Natural killer cell treated with Interleukin-12 subunit alpha and Interleukin-12 subunit beta and Interleukin-15 and Interleukin-18, amount 100 ng/mL, for 72 hours (primary cell): ENCODE measurements around the gene TMEM266. TPM values are rescaled to one million over a fixed set of nuclear protein-coding genes. Genes with fewer than 3 reads are reported as not detected.

Source experiments
- ATAC-seq, 2 donors: fragments of 150-1000 bp; cut with Tn5 transposase in 1 of 2; sonication (Bioruptor Pico), chemical (Tn5 transposase) in 1 of 2; 2 replicates each; pipeline ENCODE4 v1.10.0; 2021
- DNase-seq: peaks from one replicate; pipeline ENCODE4 v3.0.0; 2022; ENCODE audit warnings: low spot score
- H3K27ac Mint-ChIP-seq, 2 donors: 1 replicate in 1 of 2; 2 replicates in 1 of 2; pipeline ENCODE4 v1.8.0; 2022; ENCODE audit warnings: mixed read lengths in 2 of 2, mild to moderate bottlenecking in 1 of 2, moderate library complexity in 1 of 2
- H3K27me3 Mint-ChIP-seq, 2 donors: 1 replicate in 1 of 2; 2 replicates in 1 of 2; pipeline ENCODE4 v1.8.0; 2022; ENCODE audit warnings: mixed read lengths in 2 of 2
- H3K36me3 Mint-ChIP-seq: one replicate; pipeline ENCODE4 v1.8.0; 2022; ENCODE audit warnings: mixed read lengths
- H3K4me1 Mint-ChIP-seq, 2 donors: 1 replicate in 1 of 2; 2 replicates in 1 of 2; pipeline ENCODE4 v1.8.0; 2022; ENCODE audit warnings: low read depth in 2 of 2, mixed read lengths in 2 of 2, mild to moderate bottlenecking in 1 of 2
- H3K4me3 Mint-ChIP-seq: one replicate; pipeline ENCODE4 v1.8.0; 2022; ENCODE audit warnings: mixed read lengths
- H3K9me3 Mint-ChIP-seq: 2 replicates; pipeline ENCODE4 v1.8.0; 2022; ENCODE audit warnings: mixed read lengths
- total RNA-seq, 2 donors: library from RNA; stranded (reverse); gene quantifications; one replicate each; pipeline ENCODE4 v1.2.3, GENCODE V29; 2022

The TMEM266 gene
- total RNA-seq, 2 donors from 2014 or later = 0.24 TPM; not detected in 1

DNA sequence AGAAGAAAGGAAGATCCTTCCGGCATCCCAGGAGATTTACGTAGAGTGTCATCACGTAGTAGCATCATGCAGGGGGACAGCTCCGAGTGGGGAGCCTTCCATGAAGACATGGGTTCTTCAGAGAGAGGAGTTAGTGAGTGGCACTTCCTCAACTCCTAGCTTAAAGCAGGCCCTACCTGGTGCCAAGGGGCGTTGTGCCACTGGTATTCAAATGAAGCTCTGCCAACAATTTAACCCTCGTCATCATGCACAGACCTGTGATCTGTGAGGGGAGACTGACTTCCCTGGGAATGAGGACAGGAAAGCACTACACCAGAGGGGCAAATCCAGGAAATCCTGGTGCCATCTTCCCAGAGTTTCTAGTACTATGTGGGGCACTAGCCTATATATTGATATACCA lies 59.0 kb downstream of the TMEM266 start:
- Mint-ChIP-seq H3K4me3 (no peak overlapping the region), H3K4me1 (no peaks in the 10 kb centered on the region), H3K27me3 (peaks cover 14 to 23% of the 10 kb centered on the region in 2 donors), H3K27ac (no peak overlapping the region), H3K36me3 (no peaks in the 10 kb centered on the region), H3K9me3 (no peaks in the 10 kb centered on the region)
- ATAC-seq (no peak), DNase-seq (no peak)

DNA sequence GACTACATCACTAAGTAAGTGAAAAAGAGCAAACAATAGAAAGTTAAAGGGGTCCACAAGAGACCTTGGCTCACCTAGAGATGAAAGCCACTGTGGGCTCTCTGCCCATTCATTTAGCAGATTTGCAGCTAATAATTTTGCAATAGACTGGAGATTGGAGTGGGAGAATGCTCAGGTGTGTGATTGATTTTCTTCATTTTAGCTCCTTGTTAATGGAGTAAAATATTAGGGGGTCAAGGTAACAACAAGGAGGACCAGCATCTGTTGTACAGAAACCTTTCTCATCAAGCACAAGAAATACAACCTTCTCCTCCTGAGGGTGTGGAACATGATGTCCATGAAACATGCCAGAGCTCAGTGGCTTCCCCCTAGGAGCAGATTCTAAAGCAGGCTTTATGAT lies 63.2 kb downstream of the TMEM266 start:
- Mint-ChIP-seq H3K9me3 (no peaks in the 10 kb centered on the region), H3K4me3 (no peak overlapping the region), H3K27ac (no peak overlapping the region), H3K36me3 (no peaks in the 10 kb centered on the region), H3K27me3 (peaks cover 6 to 20% of the 10 kb centered on the region in 2 donors), H3K4me1 (no peaks in the 10 kb centered on the region)
- no peak for ATAC-seq
- DNase-seq = no peak

DNA sequence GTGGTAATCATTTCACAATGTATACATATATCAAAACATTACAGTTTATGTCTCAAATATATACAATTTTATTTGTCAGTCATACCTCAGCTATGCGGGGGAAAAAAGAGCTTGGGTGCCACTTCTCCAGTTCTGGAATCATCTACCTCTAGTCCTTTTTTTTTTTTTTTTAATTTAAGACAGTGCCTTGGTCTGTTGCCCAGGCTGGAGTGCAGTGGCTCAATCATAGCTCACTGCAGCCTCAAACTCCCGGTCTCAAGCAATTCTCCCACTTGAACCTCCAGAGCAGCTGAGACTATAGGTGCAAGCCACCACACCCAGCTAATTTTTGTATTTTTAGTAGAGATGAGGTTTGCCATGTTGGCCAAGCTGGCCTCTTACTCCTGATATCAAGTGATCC lies 67.4 kb downstream of the TMEM266 start:
- H3K27ac Mint-ChIP-seq = no peak overlapping the region
- no peak for DNase-seq
- no peak for ATAC-seq
- H3K4me3 Mint-ChIP-seq = no peak overlapping the region
- H3K27me3 Mint-ChIP-seq = peaks cover 14 to 29% of the 10 kb centered on the region in 2 donors
- H3K36me3 Mint-ChIP-seq = no peaks in the 10 kb centered on the region
- H3K4me1 Mint-ChIP-seq = no peaks in the 10 kb centered on the region
- no peaks in the 10 kb centered on the region for H3K9me3 Mint-ChIP-seq

DNA sequence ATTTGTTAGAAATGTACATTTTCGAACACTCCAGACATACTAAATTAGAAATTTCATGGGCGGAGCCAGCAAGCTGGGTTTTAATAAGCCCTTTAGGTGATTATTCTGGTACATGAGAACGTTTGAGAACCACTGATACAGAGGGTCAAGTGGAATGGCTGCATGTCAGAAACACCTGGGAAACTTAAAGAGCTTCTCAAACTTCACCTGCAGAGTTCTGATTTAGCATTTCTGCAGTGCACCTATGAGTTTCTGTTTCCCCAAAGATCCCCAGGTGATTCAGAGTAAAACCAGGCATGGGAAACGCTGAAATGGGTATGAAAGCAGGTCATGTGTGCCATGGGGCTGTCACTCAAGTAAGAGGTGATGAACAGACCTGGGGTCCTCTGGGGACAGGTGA lies 68.1 kb downstream of the TMEM266 start:
- H3K4me1 Mint-ChIP-seq = no peaks in the 10 kb centered on the region
- no peak overlapping the region for H3K27ac Mint-ChIP-seq
- no peaks in the 10 kb centered on the region for H3K9me3 Mint-ChIP-seq
- H3K27me3 Mint-ChIP-seq = peaks cover 10 to 29% of the 10 kb centered on the region in 2 donors
- no peak overlapping the region for H3K4me3 Mint-ChIP-seq
- DNase-seq = no peak
- no peaks in the 10 kb centered on the region for H3K36me3 Mint-ChIP-seq
- no peak for ATAC-seq

DNA sequence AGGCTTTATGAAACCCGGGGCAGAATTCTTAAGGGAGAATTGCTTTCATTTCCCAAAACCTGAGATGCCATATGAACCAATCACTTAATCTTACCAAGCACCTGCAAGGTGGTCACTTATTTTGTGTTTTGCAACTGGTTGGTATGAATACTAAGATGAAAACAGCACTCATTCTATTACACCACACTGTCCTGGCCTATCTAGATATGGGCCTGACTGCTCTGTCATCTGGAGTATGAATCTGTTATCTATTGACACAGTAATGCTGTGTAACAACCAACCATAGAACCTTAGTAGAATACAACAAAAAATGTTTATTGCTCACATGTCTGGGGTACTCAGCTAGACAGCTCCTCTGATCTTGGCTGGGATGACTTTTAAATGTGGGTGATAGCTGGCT lies 74.8 kb downstream of the TMEM266 start:
- Mint-ChIP-seq H3K27me3 (peaks cover 5 to 16% of the 10 kb centered on the region in 2 donors), H3K4me3 (no peak overlapping the region), H3K27ac (no peak overlapping the region)

DNA sequence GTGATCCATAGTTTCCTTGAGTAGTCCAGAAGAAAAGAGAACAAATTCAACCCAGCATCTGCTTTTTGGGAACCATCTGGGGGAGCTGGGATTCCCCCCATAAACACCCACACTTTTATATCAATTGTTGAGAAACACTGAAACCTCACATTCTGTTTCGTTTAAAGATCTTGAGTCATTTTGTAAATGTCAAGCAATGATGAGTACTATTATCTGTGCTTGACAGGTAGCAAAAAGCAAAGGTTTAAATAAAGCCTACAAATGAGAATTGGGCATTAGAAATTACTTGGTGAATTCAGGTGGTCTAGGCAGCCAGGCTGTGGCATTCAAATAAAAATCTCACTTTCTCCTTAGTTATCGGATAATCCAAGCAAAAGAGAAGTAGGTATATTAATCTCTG lies 75.7 kb downstream of the TMEM266 start:
- Mint-ChIP-seq H3K4me1 (peaks cover 0 to 6% of the 10 kb centered on the region in 2 donors), H3K36me3 (no peaks in the 10 kb centered on the region), H3K4me3 (peak overlapping the region; percentile 12), H3K27ac (no peak overlapping the region), H3K9me3 (no peaks in the 10 kb centered on the region), H3K27me3 (peaks cover 0 to 16% of the 10 kb centered on the region in 2 donors)
- DNase-seq (no peak), ATAC-seq (no peak)

More for the DNA sequence above, 74.8 kb downstream of the TMEM266 start:
- no peaks in the 10 kb centered on the region for H3K9me3 Mint-ChIP-seq
- peak in 1 of 2 donors; percentile 22 for ATAC-seq
- H3K36me3 Mint-ChIP-seq = no peaks in the 10 kb centered on the region
- no peak for DNase-seq
- peaks cover 0 to 6% of the 10 kb centered on the region in 2 donors for H3K4me1 Mint-ChIP-seq

- no peaks in the 10 kb centered on the region for H3K9me3 Mint-ChIP-seq
- ATAC-seq = no peak
- no peak for DNase-seq
- peaks cover 16 to 28% of the 10 kb centered on the region in 2 donors for H3K27me3 Mint-ChIP-seq
- H3K36me3 Mint-ChIP-seq = no peaks in the 10 kb centered on the region
- H3K4me3 Mint-ChIP-seq = no peak overlapping the region
- H3K27ac Mint-ChIP-seq = no peak overlapping the region
- peaks cover 0 to 6% of the 10 kb centered on the region in 2 donors for H3K4me1 Mint-ChIP-seq
These were observed 78.7 kb downstream of the TMEM266 start for GRCh38 chr15:76138436-76138835.

DNA sequence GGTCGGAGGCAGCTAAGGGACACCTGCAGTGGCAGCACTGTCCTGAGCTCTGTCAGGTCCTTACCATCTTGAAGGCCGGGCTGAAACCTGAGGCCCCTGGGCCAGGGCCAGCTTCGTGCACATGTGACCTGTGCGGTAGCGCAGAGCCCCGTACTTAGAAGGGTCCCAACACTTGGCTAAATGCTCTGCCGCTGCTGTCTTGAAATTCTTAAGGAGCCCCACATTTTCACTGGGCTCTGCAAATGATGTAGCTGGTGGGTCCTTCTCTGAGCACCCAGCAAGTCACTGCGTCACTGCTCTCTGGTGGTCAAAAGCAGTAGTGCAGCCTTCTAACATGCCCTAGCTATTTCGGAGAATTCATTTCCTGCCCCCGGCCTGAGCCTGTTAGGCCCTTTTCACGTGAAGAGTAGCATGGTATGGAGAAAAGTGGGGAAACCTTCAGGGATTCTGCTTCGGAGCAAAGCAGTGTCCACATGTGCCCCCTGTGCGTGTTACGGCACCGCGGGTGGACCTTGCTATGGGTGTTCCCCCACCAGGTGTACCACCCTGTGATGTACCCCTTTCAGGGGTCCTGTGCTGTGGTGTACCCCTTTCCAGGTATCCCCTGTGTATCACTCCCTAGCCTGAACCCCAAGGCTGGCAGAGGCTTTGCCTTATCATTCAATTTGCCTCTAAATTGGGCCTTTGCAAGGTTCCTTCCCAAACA lies 79.7 kb downstream of the TMEM266 start:
- no peak overlapping the region for H3K27ac Mint-ChIP-seq
- peak; percentile 65 for DNase-seq
- H3K4me3 Mint-ChIP-seq = no peak overlapping the region
- peaks cover 0 to 6% of the 10 kb centered on the region in 2 donors for H3K4me1 Mint-ChIP-seq
- H3K36me3 Mint-ChIP-seq = no peaks in the 10 kb centered on the region
- peak; percentile 77 for ATAC-seq
- no peaks in the 10 kb centered on the region for H3K9me3 Mint-ChIP-seq
- H3K27me3 Mint-ChIP-seq = peaks cover 22 to 39% of the 10 kb centered on the region in 2 donors

- DNase-seq = peak; percentile 13
- Mint-ChIP-seq H3K27ac (no peak overlapping the region), H3K4me3 (no peak overlapping the region), H3K27me3 (peaks cover 26 to 41% of the 10 kb centered on the region in 2 donors), H3K9me3 (no peaks in the 10 kb centered on the region), H3K36me3 (no peaks in the 10 kb centered on the region), H3K4me1 (peaks cover 0 to 6% of the 10 kb centered on the region in 2 donors)
- no peak for ATAC-seq
These were observed 80.3 kb downstream of the TMEM266 start for GRCh38 chr15:76140074-76140464.

DNA sequence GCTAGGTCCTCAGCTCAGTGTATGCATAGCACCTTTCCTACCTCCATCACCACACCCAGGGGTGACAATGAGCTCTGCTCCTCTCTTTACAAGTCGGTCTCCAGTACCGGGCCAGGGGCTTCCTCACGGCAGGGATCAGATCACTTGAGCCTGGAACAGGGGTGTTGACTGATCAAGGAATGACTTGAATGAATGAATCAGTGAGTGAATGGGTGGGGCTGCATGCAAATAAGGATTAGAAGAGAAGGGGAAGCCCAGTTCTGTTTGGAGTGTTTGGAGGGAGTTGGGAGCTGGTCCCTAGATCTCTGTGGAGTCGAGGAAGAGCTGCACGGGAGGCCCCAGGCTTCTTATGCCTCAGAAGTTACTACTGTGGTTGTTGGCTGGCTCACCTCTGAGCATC lies 87.0 kb downstream of the TMEM266 start:
- Mint-ChIP-seq H3K4me3 (no peak overlapping the region), H3K27me3 (peaks cover 38 to 39% of the 10 kb centered on the region in 2 donors), H3K4me1 (peaks cover 15 to 20% of the 10 kb centered on the region in 2 donors), H3K27ac (no peak overlapping the region), H3K9me3 (no peaks in the 10 kb centered on the region), H3K36me3 (no peaks in the 10 kb centered on the region)
- ATAC-seq = no peak
- peak; percentile 44 for DNase-seq

- no peaks in the 10 kb centered on the region for H3K9me3 Mint-ChIP-seq
- peaks cover 33 to 35% of the 10 kb centered on the region in 2 donors for H3K27me3 Mint-ChIP-seq
- H3K4me3 Mint-ChIP-seq = peak overlapping the region; percentile 36
- peaks cover 20 to 21% of the 10 kb centered on the region in 2 donors for H3K4me1 Mint-ChIP-seq
- no peaks in the 10 kb centered on the region for H3K36me3 Mint-ChIP-seq
- ATAC-seq = peak; percentile 63 to 71
- no peak overlapping the region for H3K27ac Mint-ChIP-seq
- peak; percentile 66 for DNase-seq
These were observed 88.3 kb downstream of the TMEM266 start for GRCh38 chr15:76147906-76148570.

- H3K36me3 Mint-ChIP-seq = no peaks in the 10 kb centered on the region
- no peak overlapping the region for H3K27ac Mint-ChIP-seq
- H3K9me3 Mint-ChIP-seq = no peaks in the 10 kb centered on the region
- peaks cover 23% of the 10 kb centered on the region in 2 donors for H3K27me3 Mint-ChIP-seq
- ATAC-seq (no peak), DNase-seq (peak; percentile 18)
- H3K4me1 Mint-ChIP-seq = peaks cover 25 to 28% of the 10 kb centered on the region in 2 donors
- H3K4me3 Mint-ChIP-seq = no peak overlapping the region
These were observed 89.6 kb downstream of the TMEM266 start for GRCh38 chr15:76149291-76149915.

- no peaks in the 10 kb centered on the region for H3K36me3 Mint-ChIP-seq
- H3K4me1 Mint-ChIP-seq = peaks cover 25 to 28% of the 10 kb centered on the region in 2 donors
- peaks cover 15 to 16% of the 10 kb centered on the region in 2 donors for H3K27me3 Mint-ChIP-seq
- ATAC-seq (no peak), DNase-seq (peak; percentile 61)
- no peaks in the 10 kb centered on the region for H3K9me3 Mint-ChIP-seq
- H3K27ac Mint-ChIP-seq = peak overlapping the region in 1 of 2 donors; percentile 41
- H3K4me3 Mint-ChIP-seq = no peak overlapping the region
These were observed 90.7 kb downstream of the TMEM266 start for GRCh38 chr15:76150513-76150912.
